Body of pancreas (tissue), 4 donors: ENCODE measurements around the gene PACRG. TPM values are rescaled to one million over a fixed set of nuclear protein-coding genes. Genes with fewer than 3 reads are reported as not detected.

ENCODE experiments used
- ATAC-seq: fragments of 150-250 bp; one replicate; pipeline ENCODE4 v1.9.1; 2016
- DNase-seq, 4 donors: peaks; one replicate each; pipeline ENCODE4 v3.0.0-alpha.2; 2019
- H3K27ac ChIP-seq, 4 donors: fragments of 200-600 bp; sonication (generic); 1 replicate in 3 of 4; 2 replicates in 1 of 4; pipeline versions ENCODE4 v1.5.1 to v1.6.1; 2016 to 2019; ENCODE audit warnings: mild to moderate bottlenecking in 1 of 4, mixed read lengths in 1 of 4, moderate library complexity in 1 of 4
- H3K27me3 ChIP-seq, 2 donors: fragments of 200-600 bp; sonication (generic); one replicate each; pipeline ENCODE4 v1.6.0; 2016; ENCODE audit warnings: mild to moderate bottlenecking in 1 of 2
- H3K36me3 ChIP-seq, 2 donors: fragments of 200-600 bp; sonication (generic); replicated peaks in 1 of 2; 2 replicates each; pipeline ENCODE4 v1.5.1; 2016; ENCODE audit warnings: low read depth in 2 of 2; ENCODE audit not compliant: insufficient read depth in 1 of 2
- H3K4me1 ChIP-seq: fragments of 200-600 bp; sonication (generic); one replicate; pipeline ENCODE4 v1.6.0; 2016
- H3K4me3 ChIP-seq, 2 donors: fragments of 200-600 bp; sonication (generic); 1 replicate in 1 of 2; 2 replicates in 1 of 2; pipeline ENCODE4 v1.5.1; 2016 to 2019
- H3K9me3 ChIP-seq, 3 donors: fragments of 200-600 bp; sonication (generic); 1 replicate in 2 of 3; 2 replicates in 1 of 3; pipeline ENCODE4 v1.5.1; 2016
- POLR2A ChIP-seq, 3 donors: fragments of 450-650 bp; IDR thresholded peaks; one replicate each; pipeline ENCODE4 v1.6.1; 2016; ENCODE audit warnings: antibody characterized with exemption in 3 of 3, mild to moderate bottlenecking in 2 of 3
- WGBS, 2 donors: methylation state at CpG; one replicate each; pipeline ENCODE4 v1.1.5; 2017; 5-methylcytosine and 5-hydroxymethylcytosine counted together
- intact Hi-C: fragments of 100-400 bp; cut with DNase I; formaldehyde crosslinking; loops from one replicate; pipeline ENCODE4 v1.15.1; 2023
- total RNA-seq, 2 donors: library from RNA; depleted of rRNA; stranded (reverse); fragments of >200 nt; gene quantifications; one replicate each; pipeline ENCODE4 v1.1.0, GENCODE V29; 2016
- TF ChIP-seq, protein P1 (sequence below), 7 experiments: fragments of 450-650 bp in 4 of 7; fragments of 200-600 bp in 3 of 7; sonication (generic) in 3 of 7; IDR thresholded peaks; one replicate each; pipeline ENCODE4 v1.5.1; 2016 to 2019; ENCODE audit warnings: antibody characterized with exemption in 7 of 7

Gene PACRG
- total RNA-seq, 2 donors from 2014 or later = 7.8 to 10.9 TPM

DNA sequence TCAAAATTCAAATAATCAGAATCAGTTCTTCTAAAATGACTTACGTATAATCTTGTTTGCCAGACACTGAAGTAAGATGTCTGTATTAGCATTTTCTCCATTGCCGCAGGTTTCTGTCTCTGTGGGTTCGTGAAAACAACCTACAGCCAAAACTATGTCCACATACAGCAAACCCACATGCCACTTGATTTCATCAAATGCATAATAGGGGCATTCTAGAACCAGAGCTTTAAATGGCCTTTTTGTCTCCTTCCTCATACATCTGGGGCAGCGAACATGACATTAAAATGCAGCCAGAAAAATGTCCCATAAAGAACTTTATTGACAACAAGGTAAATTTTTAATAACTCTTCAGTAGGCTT is 596.5 kb downstream of the PACRG start:
- ATAC-seq (no peak), DNase-seq (no peak)
- Histone ChIP-seq H3K4me3 (no peak overlapping the region), H3K9me3 (no peaks in the 10 kb centered on the region), H3K4me1 (peaks cover 12% of the 10 kb centered on the region), H3K27ac (peak overlapping the region in 2 of 4 donors; percentile 46 to 73), H3K36me3 (no peaks in the 10 kb centered on the region), H3K27me3 (no peaks in the 10 kb centered on the region)
- WGBS, 2 donors = 69 to 73% methylated on average over 4 of the region's 4 CpGs
- intact Hi-C loops = no loop called here
- no peak for TF ChIP-seq POLR2A (IDR thresholded peaks at IDR 0.05)
- TF ChIP-seq, protein P1, sequence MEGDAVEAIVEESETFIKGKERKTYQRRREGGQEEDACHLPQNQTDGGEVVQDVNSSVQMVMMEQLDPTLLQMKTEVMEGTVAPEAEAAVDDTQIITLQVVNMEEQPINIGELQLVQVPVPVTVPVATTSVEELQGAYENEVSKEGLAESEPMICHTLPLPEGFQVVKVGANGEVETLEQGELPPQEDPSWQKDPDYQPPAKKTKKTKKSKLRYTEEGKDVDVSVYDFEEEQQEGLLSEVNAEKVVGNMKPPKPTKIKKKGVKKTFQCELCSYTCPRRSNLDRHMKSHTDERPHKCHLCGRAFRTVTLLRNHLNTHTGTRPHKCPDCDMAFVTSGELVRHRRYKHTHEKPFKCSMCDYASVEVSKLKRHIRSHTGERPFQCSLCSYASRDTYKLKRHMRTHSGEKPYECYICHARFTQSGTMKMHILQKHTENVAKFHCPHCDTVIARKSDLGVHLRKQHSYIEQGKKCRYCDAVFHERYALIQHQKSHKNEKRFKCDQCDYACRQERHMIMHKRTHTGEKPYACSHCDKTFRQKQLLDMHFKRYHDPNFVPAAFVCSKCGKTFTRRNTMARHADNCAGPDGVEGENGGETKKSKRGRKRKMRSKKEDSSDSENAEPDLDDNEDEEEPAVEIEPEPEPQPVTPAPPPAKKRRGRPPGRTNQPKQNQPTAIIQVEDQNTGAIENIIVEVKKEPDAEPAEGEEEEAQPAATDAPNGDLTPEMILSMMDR (IDR thresholded peaks at IDR 0.05) = no peak

DNA sequence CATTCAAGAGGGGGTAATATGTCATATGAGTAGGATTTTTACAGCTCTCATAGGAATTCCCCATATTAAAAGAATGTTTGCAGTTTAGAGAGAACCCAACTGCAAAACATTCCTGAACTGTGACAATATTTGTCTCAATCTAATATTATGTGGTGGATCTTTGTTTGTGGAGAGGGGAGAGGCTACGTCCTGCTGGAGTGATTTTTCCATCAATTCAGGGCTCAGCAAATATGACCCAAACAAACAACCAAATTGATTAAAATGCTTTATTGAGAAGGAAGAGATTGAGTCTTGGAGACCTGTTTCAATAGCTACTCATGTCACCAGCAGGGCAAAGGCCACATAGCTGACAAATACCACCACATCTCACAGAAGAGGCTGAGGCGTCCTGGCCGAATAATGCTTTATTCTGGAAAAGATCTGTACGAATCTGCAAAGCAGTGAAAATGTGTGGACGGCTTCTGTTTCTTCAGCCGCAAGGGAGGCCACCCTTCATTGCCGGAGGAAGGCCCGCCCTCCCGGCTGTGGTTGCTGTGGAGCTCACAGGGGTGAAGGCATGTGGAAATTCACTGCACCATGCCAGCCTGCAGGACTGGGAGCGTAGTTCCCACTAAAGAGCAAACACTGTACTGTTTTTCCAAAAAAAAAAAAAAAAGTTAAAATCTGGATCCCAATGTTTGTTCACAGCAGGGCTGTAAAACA is 597.1 kb downstream of the PACRG start:
- H3K27ac ChIP-seq = peak overlapping the region in 3 of 4 donors; percentile 39 to 73 (median 46)
- ATAC-seq = peak; percentile 68
- no peak overlapping the region for H3K4me3 ChIP-seq
- H3K9me3 ChIP-seq = no peaks in the 10 kb centered on the region
- TF ChIP-seq, protein P1 (IDR thresholded peaks at IDR 0.05) = no peak
- no peak for TF ChIP-seq POLR2A (IDR thresholded peaks at IDR 0.05)
- peaks cover 12% of the 10 kb centered on the region for H3K4me1 ChIP-seq
- intact Hi-C loops = no loop called here
- no peaks in the 10 kb centered on the region for H3K36me3 ChIP-seq
- WGBS, 2 donors = 40 to 50% methylated on average over 10 of the region's 10 CpGs
- no peaks in the 10 kb centered on the region for H3K27me3 ChIP-seq
- peak; percentile 28 to 33 (median 31) for DNase-seq

- Histone ChIP-seq H3K4me3 (no peak overlapping the region), H3K27me3 (no peaks in the 10 kb centered on the region), H3K27ac (peak overlapping the region in 3 of 4 donors; percentile 39 to 73 (median 46)), H3K9me3 (no peaks in the 10 kb centered on the region), H3K36me3 (no peaks in the 10 kb centered on the region), H3K4me1 (peaks cover 12% of the 10 kb centered on the region)
- TF ChIP-seq POLR2A (IDR thresholded peaks at IDR 0.05) = no peak
- TF ChIP-seq, protein P1 (IDR thresholded peaks at IDR 0.05) = no peak
- DNase-seq (no peak), ATAC-seq (no peak)
- intact Hi-C loops = no loop called here
- 78 to 81% methylated on average over 4 of the region's 4 CpGs for WGBS, 2 donors
These were observed 597.6 kb downstream of the PACRG start for GRCh38 chr6:163325390-163325784.

DNA sequence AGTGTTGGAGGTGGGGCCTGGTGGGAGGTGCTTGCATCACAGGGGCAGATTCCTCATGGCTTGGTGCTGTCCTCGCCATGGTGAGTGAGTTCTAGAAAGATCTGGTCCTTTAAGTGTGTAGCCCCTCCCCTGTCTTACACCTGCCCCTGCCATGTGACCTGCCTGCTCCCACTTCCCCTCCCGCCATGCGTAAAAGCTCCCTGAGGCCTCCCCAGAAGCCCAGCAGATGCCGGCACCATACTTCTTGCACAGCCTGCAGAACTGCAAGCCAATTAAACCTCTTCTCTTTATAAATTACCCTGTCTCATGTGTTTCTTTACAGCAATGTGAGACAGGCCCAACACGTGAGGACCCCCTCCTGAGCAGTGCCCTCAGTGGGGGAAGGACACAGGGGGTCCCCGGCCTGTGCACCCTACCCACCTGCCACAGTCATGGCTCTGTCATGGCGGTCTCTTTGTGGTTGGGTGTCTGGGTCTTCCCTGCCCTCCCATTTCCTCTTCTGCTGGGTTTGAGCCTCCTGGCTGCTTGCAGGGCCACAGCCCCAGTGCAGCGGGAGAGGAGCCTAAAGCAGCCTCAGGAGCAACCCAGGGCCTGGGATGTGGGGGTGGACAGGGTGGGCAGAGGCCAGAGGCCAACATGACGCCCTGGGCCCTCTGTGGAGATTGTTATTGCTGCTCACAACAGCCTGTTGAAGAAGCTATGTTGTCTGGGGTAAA is 599.5 kb downstream of the PACRG start:
- ATAC-seq (no peak), DNase-seq (no peak)
- no peaks in the 10 kb centered on the region for H3K27me3 ChIP-seq
- TF ChIP-seq, protein P1 (IDR thresholded peaks at IDR 0.05) = no peak
- TF ChIP-seq POLR2A (IDR thresholded peaks at IDR 0.05) = no peak
- 81 to 87% methylated on average over 7 to 9 of the region's 9 CpGs for WGBS, 2 donors
- no peaks in the 10 kb centered on the region for H3K9me3 ChIP-seq
- no peaks in the 10 kb centered on the region for H3K4me1 ChIP-seq
- H3K27ac ChIP-seq = no peak overlapping the region
- no peak overlapping the region for H3K4me3 ChIP-seq
- H3K36me3 ChIP-seq = no peaks in the 10 kb centered on the region
- intact Hi-C loops = no loop called here
